ENCODE measurements around the gene HLA-E.

Gene HLA-E

DNA sequence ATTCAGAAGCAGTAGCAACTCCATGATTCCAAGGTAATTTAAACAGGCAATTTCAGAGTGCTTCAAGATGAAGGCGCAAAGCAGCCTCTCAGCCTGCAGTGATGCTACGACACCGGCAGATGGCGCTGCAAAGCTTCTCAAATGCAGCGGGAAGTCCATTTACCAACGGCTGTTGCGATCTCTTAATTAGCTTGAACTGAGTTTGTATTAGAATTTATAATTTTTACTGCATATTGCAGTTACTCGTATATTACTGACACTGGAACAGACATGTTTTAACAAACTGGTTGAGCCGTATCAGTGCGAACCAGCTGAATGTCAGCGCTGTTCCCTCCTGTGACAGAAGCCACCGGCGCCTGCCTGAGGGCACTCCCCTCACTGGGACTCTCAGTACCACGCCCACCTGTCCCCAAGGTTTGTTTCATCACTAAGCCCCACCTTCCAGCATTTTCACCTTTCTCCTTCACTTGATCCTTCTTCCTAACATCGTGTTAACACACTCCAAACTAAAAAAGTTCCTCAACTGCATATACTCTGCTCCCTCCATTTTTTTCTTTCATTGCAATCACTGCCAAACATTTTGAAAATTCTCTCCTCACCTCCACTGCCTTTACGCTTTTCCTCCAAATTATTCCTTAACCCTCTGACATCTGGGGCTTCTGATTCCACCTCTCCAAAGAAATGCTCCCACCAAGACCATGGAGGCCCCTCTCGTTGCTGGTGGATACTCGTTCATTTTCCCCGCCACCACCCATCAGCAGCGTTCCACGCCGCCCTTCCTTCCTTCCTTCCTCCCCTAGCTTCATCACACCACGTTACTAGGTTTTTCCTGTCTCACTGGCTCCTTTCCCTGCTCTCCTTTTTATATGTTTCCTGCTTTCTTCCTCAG, 52.5 kb downstream of the HLA-E start:
- DNase-seq (ENCODE audit: low read depth in 2 of 2) = peak; percentile 70 to 73

DNA sequence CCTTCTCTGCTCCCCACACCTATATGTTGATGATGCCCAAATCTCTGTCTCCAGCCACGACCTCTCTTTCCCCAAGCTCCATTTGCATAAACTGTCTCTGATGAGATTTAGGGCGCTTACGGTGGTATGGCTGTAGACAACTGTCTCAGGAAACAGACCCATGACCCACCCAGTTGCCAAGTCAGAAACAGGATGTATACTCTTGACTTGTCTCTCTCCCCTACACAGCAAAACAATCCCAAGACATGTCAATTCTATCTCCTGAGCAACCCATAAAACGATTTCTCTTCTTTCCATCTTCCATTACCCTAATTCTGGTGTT, 53.1 kb downstream of the HLA-E start:
- DNase-seq (ENCODE audit: low read depth in 2 of 2) = no peak

DNA sequence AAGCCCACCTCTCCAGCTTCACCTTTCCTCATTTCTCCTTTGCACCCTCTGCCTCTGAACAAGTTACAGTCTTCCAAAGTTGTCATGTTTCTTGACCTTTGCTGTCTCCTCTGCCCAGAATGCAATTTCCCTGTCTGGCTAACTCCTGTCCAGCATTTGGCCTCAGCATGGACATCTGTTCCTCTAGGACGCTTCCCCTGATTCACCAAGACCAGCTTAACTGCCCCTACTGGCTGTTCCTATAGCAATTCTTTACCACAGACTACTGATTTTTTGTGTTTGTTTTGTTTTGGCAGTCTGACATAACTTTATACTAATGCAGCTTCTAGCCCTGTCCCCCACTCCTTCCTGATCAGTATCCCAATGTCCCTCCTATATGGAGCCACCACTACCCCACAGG, 53.6 kb downstream of the HLA-E start:
- DNase-seq (ENCODE audit: low read depth in 2 of 2) = no peak

Measured in stimulated activated CD4-positive, alpha-beta T cell treated with anti-CD3 and anti-CD28 coated beads, Interleukin-1b, Interleukin-23, amount 100 ng/mL, for 4 hours (primary cell).